GM21786 (cell line): ENCODE results near the gene NFX1.

ENCODE experiments used
- ATAC-seq: cut with Tn5 transposase; IDR thresholded peaks from one replicate; pipeline ENCODE4 v1.9.1; 2021; ENCODE audit not compliant: unreplicated experiment

NFX1 gene

DNA sequence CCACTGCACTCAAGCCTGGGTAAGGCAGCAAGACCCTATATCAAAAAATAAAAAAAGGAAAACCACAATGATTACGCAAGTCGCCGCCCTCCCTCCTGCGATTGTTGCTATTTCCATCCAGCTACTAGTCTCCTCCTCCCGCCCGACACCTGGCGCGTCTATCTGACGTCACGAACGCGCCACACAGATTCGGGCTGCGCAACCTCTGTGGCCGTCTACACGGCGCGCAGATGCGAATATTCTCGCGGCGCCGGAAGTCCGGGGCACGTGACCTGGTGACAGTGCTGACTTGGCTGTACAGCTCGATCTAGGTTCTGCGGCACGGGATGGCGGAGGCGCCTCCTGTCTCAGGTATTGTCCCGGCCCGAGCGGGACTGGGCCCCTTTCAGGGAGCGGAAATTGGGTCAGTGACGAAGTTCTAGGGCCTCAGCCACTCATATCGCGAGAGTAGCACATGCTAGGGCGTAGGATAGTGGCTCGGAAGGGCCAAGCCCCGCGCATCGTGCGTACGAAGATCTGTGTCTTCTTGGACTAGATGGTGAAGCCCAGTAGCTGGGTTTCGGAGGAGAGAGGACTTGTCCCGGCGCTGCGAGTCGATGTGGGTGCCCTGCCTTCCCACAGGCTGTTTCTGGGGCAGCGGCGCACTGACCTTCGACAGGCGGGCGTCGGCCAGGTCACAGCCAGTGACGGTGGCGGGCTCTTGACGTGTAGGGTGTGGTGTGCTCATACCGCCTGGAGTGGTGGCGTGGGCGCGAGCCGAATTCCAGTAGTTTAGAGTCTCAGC, at the start of gene NFX1:
NFX1 (plus strand) TSS at position 270 of the 784 bp plus-strand sequence; CDS start at position 327, 57 bp downstream.
- ATAC-seq = peak; percentile 85

DNA sequence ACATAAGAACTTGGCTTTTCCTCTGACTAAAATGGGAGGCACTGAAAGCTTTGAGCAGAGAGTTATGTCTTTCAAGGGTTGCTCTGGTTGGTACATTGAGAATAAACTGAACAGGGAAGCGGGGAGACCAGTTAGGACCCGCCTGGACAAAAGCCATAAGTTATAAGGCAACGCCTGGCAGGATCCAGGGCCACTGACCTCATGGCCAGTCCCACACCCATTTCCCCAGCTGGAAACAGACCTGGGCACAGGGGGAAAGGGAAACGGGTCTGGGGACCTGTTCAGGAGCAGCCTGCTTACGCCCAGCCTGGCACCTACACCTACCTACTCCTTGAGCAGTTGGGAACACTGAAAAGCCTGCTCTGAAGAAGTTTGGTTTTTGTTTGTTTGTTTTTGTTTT, 49.0 kb upstream of the NFX1 start:
- no peak for ATAC-seq

DNA sequence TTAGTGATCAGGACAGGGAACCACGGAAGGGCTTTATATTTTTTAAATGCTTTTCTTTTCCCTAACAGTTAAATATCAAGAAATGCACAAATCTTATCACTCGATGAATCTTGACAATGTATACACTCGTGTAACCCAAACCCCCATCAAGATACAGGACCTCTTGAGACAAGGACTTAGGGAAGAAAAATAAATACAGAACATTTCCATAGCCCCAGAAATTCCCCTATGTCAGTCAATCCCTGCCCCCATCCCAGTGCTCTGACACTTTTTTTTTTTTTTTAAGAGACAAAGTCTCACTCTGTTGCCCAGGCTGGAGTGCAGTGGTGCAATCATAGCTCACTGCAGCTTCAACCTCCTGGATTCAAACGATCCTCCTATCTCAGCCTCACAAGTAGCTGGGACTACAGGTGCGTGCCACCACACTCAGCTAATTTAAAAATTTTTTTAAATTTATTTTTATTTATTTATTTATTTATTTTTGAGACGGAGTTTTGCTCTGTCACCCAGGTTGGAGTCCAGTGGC, 47.6 kb upstream of the NFX1 start:
- no peak for ATAC-seq

DNA sequence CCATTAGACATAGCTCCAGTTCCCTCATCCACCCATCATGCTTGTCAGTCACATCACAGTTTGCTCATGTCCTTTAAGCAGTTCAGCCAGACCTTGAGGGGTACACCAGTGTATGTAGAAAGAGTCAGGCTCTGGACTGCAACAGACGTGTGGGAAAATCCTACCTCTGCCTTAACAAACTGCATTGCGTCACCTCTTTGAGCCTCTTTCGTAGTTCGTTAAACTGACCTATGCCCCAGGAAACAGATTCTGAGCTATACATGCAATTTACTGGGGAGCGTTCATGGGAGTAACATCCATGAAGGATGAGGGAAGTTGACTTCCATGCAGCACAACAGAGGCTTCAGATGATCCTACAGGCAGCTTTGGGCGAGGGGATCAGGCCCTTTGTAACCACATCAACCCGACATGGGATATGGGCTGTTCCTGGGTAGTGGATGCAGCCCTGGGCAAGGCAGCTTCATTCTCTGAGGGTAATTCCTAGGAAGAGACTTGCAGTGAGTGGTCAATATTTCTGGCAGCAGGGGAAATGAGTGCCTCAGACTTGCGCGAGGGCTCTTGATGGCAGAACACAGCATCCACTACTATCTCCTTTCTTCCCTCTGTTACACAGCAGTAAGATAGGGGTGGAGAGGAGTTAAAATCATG, 46.1 kb upstream of the NFX1 start:
- ATAC-seq = no peak

- no peak for ATAC-seq
Measured at GRCh38 chr9:33245341-33245740, 45.0 kb upstream of the NFX1 start.

GRCh38 chr9:33246269-33246860, 44.0 kb upstream of the NFX1 start:
- ATAC-seq = no peak

DNA sequence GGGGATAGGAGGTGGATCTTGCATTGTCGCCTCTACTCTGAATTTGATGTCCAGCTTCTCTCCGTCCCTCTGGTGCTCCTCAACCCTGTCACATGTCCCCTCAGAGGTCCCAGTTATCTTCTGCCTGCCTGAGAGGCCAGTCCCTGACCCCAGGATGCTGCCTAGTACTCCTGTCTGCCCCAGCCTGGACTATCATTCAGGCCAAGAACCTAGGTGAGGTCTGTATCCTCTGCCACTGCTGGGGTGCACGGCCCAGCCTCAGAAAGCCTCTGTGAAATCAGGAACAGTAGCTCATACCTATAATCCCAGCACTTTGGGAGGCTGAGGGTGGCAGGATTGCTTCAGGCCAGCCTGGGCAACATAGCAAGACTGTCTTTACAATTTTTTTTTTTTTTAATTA, 41.7 kb upstream of the NFX1 start:
- peak; percentile 13 for ATAC-seq

- ATAC-seq = peak; percentile 55
Measured at GRCh38 chr9:33249087-33249658, 41.1 kb upstream of the NFX1 start.

DNA sequence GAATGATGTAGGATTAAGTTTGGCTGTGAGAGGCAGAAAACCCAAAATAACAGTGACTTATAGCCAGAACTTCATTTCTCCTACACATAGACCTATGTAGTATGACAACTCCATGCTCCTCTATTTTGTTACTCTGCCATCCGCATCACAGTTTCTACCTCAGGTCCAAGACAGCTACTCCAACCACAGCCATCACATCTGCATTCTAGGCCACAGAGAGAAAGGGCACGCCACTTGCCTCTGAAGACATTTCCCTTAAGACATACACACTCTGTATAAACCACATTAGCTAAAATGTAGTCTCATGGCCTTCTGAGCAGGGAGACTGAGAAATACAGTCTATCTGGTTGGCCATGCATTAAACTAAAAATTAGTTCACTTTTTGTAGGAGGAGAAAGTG, 40.3 kb upstream of the NFX1 start:
- no peak for ATAC-seq

- no peak for ATAC-seq
Measured at GRCh38 chr9:33250458-33250995, 39.8 kb upstream of the NFX1 start.

DNA sequence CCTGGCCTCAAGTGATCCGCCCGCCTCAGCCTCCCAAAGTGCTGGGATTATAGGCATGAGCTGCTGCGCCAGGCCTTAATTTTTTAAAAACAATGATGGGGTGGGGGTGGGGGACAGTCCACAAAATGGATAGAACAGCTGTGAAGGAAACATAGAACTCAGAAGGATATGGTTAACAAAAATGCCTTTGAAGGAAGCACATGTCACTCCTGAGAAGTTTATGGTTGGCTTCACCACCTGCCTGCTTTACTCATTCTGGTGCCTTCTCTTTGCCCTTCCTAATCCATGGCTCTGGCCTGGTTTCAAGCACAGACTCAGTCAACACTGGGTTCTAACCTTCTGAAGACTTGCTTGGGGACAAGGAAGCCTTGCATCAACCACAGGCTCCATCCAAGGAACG, 36.1 kb upstream of the NFX1 start:
- ATAC-seq = no peak

DNA sequence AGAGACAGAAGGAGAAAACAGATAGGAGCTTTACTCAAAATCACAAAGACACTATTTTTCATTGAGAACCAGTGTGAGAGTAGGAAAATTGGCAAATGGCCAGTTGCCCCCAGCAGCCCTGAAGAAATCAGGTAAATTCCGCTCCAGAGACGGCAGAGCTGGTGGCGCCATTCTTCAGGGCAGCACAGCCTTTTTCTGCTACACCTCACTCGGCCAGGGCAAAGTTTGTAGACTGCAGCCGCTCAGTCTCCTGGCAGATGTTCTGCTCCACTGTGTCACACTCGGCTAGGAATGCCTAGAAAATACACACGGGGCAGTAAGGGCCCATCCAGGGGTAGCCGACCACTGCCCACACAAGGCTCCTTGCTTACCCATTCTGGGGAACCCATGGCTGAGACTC, 35.3 kb upstream of the NFX1 start:
- ATAC-seq = no peak

DNA sequence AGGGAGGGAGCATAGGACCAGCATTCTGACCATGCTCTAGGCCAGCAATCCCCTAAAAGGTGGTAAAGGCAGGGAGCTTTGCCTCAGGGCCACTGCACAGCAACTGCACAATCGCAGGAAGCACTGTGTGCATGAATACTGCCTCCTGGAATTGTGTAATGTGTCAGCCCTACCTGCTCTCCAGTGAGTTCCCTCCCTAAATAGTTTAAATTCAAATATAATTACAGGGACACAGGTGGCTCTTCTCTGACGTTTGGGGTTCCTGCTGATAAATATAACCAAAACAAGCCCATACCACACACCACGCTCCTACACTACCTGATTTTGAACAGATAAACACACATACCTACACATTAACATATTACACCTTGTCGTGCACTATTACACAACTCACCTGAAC, 34.8 kb upstream of the NFX1 start:
- no peak for ATAC-seq

DNA sequence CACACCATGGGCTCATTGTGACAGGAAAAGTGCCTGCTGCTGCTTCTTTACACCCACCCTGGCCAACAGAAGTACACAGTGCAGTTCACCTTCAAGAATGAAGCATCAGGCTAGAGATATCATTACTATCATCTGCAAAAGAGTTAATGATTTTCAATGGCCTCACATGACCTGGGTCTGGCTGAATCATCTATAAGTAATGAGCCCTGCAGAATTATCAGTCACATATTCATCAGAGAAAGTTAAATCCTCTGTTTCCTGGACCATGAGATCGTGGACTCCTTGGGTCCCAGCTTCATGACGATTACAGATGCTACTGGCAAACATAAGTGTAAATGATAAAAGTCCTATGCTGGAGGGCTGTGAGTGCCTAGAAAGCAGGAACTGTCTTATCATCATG, 34.1 kb upstream of the NFX1 start:
- no peak for ATAC-seq

- ATAC-seq = no peak
Measured at GRCh38 chr9:33257276-33257675, 33.0 kb upstream of the NFX1 start.

GRCh38 chr9:33260372-33260771, 29.9 kb upstream of the NFX1 start:
- no peak for ATAC-seq

DNA sequence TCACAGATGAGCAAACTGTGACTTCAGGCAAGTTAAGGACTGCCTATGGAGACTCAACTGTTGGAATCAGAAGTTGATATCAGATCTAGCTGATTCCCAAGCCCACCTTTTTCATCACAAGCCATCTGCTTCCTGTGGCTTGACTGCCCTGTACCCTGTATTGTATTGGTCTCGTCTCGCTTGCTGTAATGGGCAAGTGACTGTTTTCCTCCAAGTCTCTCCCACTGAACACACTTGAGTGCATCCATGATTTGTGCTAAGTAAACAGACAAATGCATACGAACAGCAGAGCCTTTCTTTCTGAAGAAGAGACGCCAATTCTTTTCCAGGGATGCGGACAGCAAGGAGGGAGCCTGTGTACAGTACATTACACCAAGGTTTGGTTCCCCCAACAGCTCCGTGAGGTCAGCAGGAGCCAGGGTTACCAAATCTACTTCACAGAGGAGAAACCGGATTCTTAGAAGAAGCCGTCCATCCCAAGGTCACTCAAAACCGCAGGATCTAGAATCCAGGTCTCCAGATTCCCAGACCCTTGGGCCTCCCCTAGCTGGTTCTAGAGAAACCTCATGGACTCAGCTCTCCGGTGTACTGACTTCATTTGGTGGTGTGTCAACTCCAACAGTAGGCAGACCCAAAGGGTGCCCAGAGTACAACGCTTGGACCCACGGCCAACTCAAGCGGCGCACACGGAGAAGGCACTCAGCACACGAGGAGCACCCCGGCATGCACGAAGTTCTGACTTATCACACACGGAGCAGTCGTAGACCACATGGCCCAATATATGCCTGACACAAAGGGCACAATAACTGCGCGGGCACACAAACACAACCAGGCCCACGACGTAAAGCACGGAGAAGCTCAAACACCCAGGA, 26.9 kb upstream of the NFX1 start:
- no peak for ATAC-seq

DNA sequence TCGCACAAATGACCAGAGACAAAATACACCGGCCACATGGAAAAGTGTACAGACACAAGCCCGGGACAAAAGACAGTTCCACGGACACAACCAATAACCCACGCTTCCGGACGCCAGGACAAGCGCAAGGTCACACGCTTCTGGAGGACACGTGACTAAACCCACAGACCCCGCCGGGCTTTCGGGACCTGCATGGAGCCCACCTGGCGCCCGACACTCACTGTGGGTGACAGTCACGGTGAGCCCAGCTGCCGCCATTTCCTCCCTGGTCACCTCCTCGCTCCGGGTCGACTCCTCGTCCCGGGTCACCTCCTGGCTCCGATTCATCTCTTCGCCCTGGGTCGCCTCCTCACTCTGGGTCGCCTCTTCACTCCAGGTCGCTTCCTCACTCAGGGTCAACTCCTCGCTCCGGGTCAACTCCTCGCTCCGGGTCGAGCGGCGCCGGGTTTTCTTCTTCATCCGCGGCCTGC, 26.3 kb upstream of the NFX1 start:
- ATAC-seq = peak; percentile 24

DNA sequence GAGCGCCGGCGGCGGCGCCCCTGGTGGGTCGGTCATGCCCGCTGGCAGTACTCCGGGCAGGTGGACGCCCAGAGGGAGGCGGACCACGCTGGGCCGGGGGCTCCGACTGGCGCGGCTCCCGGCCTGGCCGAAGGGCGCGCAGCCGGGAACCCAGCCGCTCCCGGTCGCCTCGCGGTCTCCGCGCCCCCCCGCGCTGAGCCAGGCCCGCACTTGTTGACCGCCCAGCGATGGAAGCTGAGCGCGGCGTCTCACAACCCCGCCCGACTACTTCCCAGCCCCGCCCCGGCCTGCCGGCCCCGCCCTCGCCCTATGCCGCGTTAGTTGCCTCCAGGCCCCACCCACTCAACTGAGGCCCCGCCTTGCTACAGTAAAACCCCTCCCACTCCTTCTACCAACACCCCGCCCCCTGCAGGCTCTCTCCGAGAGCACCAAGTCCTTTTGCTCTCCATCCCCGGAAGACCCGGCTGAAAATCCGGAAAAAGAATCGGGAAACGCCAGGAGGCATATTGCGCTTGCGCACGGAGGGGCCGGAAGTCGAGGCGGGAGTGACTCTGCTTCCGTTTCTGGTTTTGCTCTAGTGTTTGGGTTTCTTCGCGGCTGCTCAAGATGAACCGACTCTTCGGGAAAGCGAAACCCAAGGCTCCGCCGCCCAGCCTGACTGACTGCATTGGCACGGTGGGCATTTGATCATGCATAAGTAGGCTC, 25.7 kb upstream of the NFX1 start, which contains the start of the genes BAG1 and CHMP5:
BAG1 (minus strand) TSS at position 236 of the 705 bp plus-strand sequence.
CHMP5 (plus strand) TSS at position 577 of the 705 bp plus-strand sequence; CDS start at position 607, 30 bp downstream.
- peak; percentile 90 for ATAC-seq
